GM12892 (cell line): ENCODE results near the gene E2F6.

Experiments
- DNase-seq: peaks from one replicate; pipeline ENCODE4 v3.0.0; 2011; ENCODE audit not compliant: insufficient read length
- FAIRE-seq: peaks from 2 replicates; lab custom pipeline; 2011; peaks lifted over from hg19 to GRCh38; lab: Jason Lieb, UNC
- POLR2A ChIP-seq: IDR thresholded peaks from 2 replicates; pipeline ENCODE4 v1.6.1; 2011; ENCODE audit warnings: low read depth, low read length, control low read depth
- POLR2AphosphoS5 ChIP-seq: IDR thresholded peaks from 2 replicates; pipeline ENCODE4 v1.6.1; 2011; ENCODE audit warnings: low read depth, low read length, control low read depth
- TAF1 ChIP-seq: IDR thresholded peaks from 2 replicates; pipeline ENCODE4 v1.6.1; 2011; ENCODE audit warnings: low read depth, mild to moderate bottlenecking, control low read depth, low read length, borderline replicate concordance

The E2F6 gene

GRCh38 chr2:11417946-11418585 lies 47.9 kb downstream of the E2F6 start:
- DNase-seq = no peak
- no peak for FAIRE-seq
- TF ChIP-seq TAF1 (no peak), POLR2AphosphoS5 (no peak), POLR2A (no peak)

- no peak for FAIRE-seq
- DNase-seq = no peak
- no peak for TF ChIP-seq TAF1
- TF ChIP-seq POLR2AphosphoS5 = no peak
- TF ChIP-seq POLR2A = no peak
Measured at GRCh38 chr2:11416931-11417330, 49.0 kb downstream of the E2F6 start.

- TF ChIP-seq TAF1 (no peak), POLR2AphosphoS5 (no peak)
- DNase-seq = no peak
- FAIRE-seq = no peak
Measured at GRCh38 chr2:11416186-11416585, 49.8 kb downstream of the E2F6 start.

- TF ChIP-seq POLR2A (no peak), POLR2AphosphoS5 (no peak), TAF1 (no peak)
- FAIRE-seq (no peak), DNase-seq (no peak)
Measured at GRCh38 chr2:11414372-11415124, 51.4 kb downstream of the E2F6 start.

GRCh38 chr2:11412449-11412810 lies 53.5 kb downstream of the E2F6 start:
- DNase-seq = no peak
- TF ChIP-seq POLR2AphosphoS5 (no peak), POLR2A (no peak), TAF1 (no peak)
- no peak for FAIRE-seq

GRCh38 chr2:11411768-11412448 lies 54.1 kb downstream of the E2F6 start:
- DNase-seq = no peak
- no peak for TF ChIP-seq TAF1
- TF ChIP-seq POLR2AphosphoS5 = no peak
- TF ChIP-seq POLR2A = no peak
- no peak for FAIRE-seq

GRCh38 chr2:11411244-11411643 lies 54.7 kb downstream of the E2F6 start:
- TF ChIP-seq POLR2A (no peak), POLR2AphosphoS5 (no peak), TAF1 (no peak)
- no peak for FAIRE-seq
- no peak for DNase-seq

- no peak for DNase-seq
- TF ChIP-seq POLR2A (no peak), POLR2AphosphoS5 (no peak), TAF1 (no peak)
- no peak for FAIRE-seq
Measured at GRCh38 chr2:11410101-11410500, 55.9 kb downstream of the E2F6 start.

GRCh38 chr2:11409572-11409959 lies 56.4 kb downstream of the E2F6 start:
- TF ChIP-seq POLR2A (no peak), POLR2AphosphoS5 (no peak), TAF1 (no peak)
- DNase-seq = no peak
- FAIRE-seq = no peak

- FAIRE-seq (no peak), DNase-seq (no peak)
- TF ChIP-seq POLR2A (no peak), TAF1 (no peak), POLR2AphosphoS5 (no peak)
Measured at GRCh38 chr2:11408959-11409571, 56.9 kb downstream of the E2F6 start.

- no peak for FAIRE-seq
Measured at GRCh38 chr2:11407413-11407812, 58.5 kb downstream of the E2F6 start.

More at GRCh38 chr2:11407413-11407812, 58.5 kb downstream of the E2F6 start:
- no peak for DNase-seq
- TF ChIP-seq TAF1 (no peak), POLR2AphosphoS5 (no peak), POLR2A (no peak)
